Measurements from ENCODE around the gene SH3RF3.
"Not testable (repeated sequence)": the region's sequence is repeated elsewhere in the genome, so short reads cannot be mapped to it uniquely, and the experiment has no call there.

The SH3RF3 gene

GRCh38 chr2:109158237-109158636 lies 29.2 kb downstream of the SH3RF3 start:
- DNase-seq (ENCODE audit: low read depth): no peak

GRCh38 chr2:109159096-109159495 lies 30.1 kb downstream of the SH3RF3 start:
- DNase-seq (ENCODE audit: low read depth): no peak

GRCh38 chr2:109160714-109161440 lies 31.9 kb downstream of the SH3RF3 start:
- DNase-seq (ENCODE audit: low read depth): no peak

GRCh38 chr2:109162367-109162766 lies 33.4 kb downstream of the SH3RF3 start:
- DNase-seq (ENCODE audit: low read depth): not testable (repeated sequence)

- DNase-seq (ENCODE audit: low read depth): no peak
Measured at GRCh38 chr2:109162999-109163398, 34.0 kb downstream of the SH3RF3 start.

- DNase-seq (ENCODE audit: low read depth): no peak
Measured at GRCh38 chr2:109164311-109164710, 35.3 kb downstream of the SH3RF3 start.

GRCh38 chr2:109164739-109165221 lies 35.8 kb downstream of the SH3RF3 start:
- peak; percentile 74 for DNase-seq (ENCODE audit: low read depth)

GRCh38 chr2:109166811-109167210 lies 37.8 kb downstream of the SH3RF3 start:
- peak; percentile 64 for DNase-seq (ENCODE audit: low read depth)

GRCh38 chr2:109168086-109168485 lies 39.1 kb downstream of the SH3RF3 start:
- no peak for DNase-seq (ENCODE audit: low read depth)

GRCh38 chr2:109168716-109169115 lies 39.7 kb downstream of the SH3RF3 start:
- DNase-seq (ENCODE audit: low read depth): no peak

- no peak for DNase-seq (ENCODE audit: low read depth)
Measured at GRCh38 chr2:109170645-109171044, 41.6 kb downstream of the SH3RF3 start.

- peak; percentile 95 for DNase-seq (ENCODE audit: low read depth)
Measured at GRCh38 chr2:109171444-109172334, 42.7 kb downstream of the SH3RF3 start.

- no peak for DNase-seq (ENCODE audit: low read depth)
Measured at GRCh38 chr2:109172556-109173105, 43.6 kb downstream of the SH3RF3 start.

GRCh38 chr2:109173311-109174171 lies 44.5 kb downstream of the SH3RF3 start:
- peak; percentile 84 for DNase-seq (ENCODE audit: low read depth)

- no peak for DNase-seq (ENCODE audit: low read depth)
Measured at GRCh38 chr2:109174214-109174613, 45.2 kb downstream of the SH3RF3 start.

GRCh38 chr2:109174626-109175349 lies 45.8 kb downstream of the SH3RF3 start:
- no peak for DNase-seq (ENCODE audit: low read depth)

GRCh38 chr2:109175350-109175678 lies 46.3 kb downstream of the SH3RF3 start:
- no peak for DNase-seq (ENCODE audit: low read depth)

GRCh38 chr2:109176928-109177327 lies 47.9 kb downstream of the SH3RF3 start:
- DNase-seq (ENCODE audit: low read depth): no peak

- DNase-seq (ENCODE audit: low read depth): no peak
Measured at GRCh38 chr2:109177635-109178034, 48.6 kb downstream of the SH3RF3 start.

- no peak for DNase-seq (ENCODE audit: low read depth)
Measured at GRCh38 chr2:109178968-109179367, 50.0 kb downstream of the SH3RF3 start.

GRCh38 chr2:109180786-109181185 lies 51.8 kb downstream of the SH3RF3 start:
- no peak for DNase-seq (ENCODE audit: low read depth)
